HEK293 (cell line): ENCODE measurements around the gene SLC25A19.

Source experiments
- ATF2 ChIP-seq: fragments of 450-650 bp; formaldehyde crosslinking; IDR thresholded peaks from 2 replicates; pipeline ENCODE4 v1.5.1; 2016; ENCODE audit warnings: missing biosample characterization, missing genetic modification characterization, low read depth
- CTCF ChIP-seq: fragments of 450-650 bp; formaldehyde crosslinking; IDR thresholded peaks from 2 replicates; pipeline ENCODE4 v1.5.1; 2016; ENCODE audit warnings: missing biosample characterization, missing genetic modification characterization
- IKZF3 ChIP-seq: fragments of 450-650 bp; IDR thresholded peaks from 2 replicates; pipeline ENCODE4 v1.5.0; 2018; ENCODE audit warnings: missing biosample characterization, mild to moderate bottlenecking, missing genetic modification characterization, moderate library complexity
- MEIS1 ChIP-seq: sonication (generic); formaldehyde crosslinking; IDR thresholded peaks from 2 replicates; pipeline ENCODE4 v1.8.1; 2022; ENCODE audit warnings: missing genetic modification reagents, mild to moderate bottlenecking, borderline replicate concordance
- MZF1 ChIP-seq: fragments of 450-650 bp; formaldehyde crosslinking; IDR thresholded peaks from 2 replicates; pipeline ENCODE4 v1.5.1; 2017; ENCODE audit warnings: missing biosample characterization, missing genetic modification characterization, borderline replicate concordance
- SETDB1 ChIP-seq: IDR thresholded peaks from one replicate; pipeline ENCODE4 v1.6.1; 2017; ENCODE audit warnings: mild to moderate bottlenecking, low read length, moderate library complexity, mixed read lengths; ENCODE audit not compliant: insufficient read length
- ZBTB1 ChIP-seq: fragments of 450-650 bp; formaldehyde crosslinking; IDR thresholded peaks from 2 replicates; pipeline ENCODE4 v1.5.1; 2016; ENCODE audit warnings: missing biosample characterization, missing genetic modification characterization
- ZNF138 ChIP-seq: fragments of 450-650 bp; formaldehyde crosslinking; IDR thresholded peaks from 2 replicates; pipeline ENCODE4 v1.5.1; 2016; ENCODE audit warnings: missing biosample characterization, missing genetic modification characterization, borderline replicate concordance
- ZNF184 ChIP-seq: fragments of 450-650 bp; IDR thresholded peaks from 2 replicates; pipeline ENCODE4 v1.5.1; 2018; ENCODE audit warnings: missing biosample characterization, mild to moderate bottlenecking, missing genetic modification characterization
- ZNF24 ChIP-seq: fragments of 450-650 bp; formaldehyde crosslinking; IDR thresholded peaks from 2 replicates; pipeline ENCODE4 v1.5.1; 2016; ENCODE audit warnings: missing biosample characterization, missing genetic modification characterization
- ZNF37A ChIP-seq: fragments of 450-650 bp; IDR thresholded peaks from 2 replicates; pipeline ENCODE4 v1.5.1; 2018; ENCODE audit warnings: missing biosample characterization, missing genetic modification characterization
- ZNF549 ChIP-seq: fragments of 450-650 bp; IDR thresholded peaks from 2 replicates; pipeline ENCODE4 v1.5.1; 2018; ENCODE audit warnings: missing biosample characterization, missing genetic modification characterization, mild to moderate bottlenecking, inconsistent platforms, moderate library complexity
- ZNF626 ChIP-seq: fragments of 450-650 bp; sonication (Bioruptor Pico); formaldehyde crosslinking; IDR thresholded peaks from 2 replicates; pipeline ENCODE4 v1.5.1; 2018; ENCODE audit warnings: missing biosample characterization, missing genetic modification characterization, inconsistent platforms

GRCh38 chr17:75270966-75271232, 18.3 kb downstream of the SLC25A19 start, which contains the start of gene MIF4GD:
- TF ChIP-seq CTCF (tag by site-specific recombination) = no peak
- TF ChIP-seq ZNF24 (tag by site-specific recombination) = no peak
- no peak; the same call in none of the 2 replicates for TF ChIP-seq ZNF37A
- no peak for TF ChIP-seq MZF1 (tag by site-specific recombination)
- no peak for TF ChIP-seq ZNF626 (tag by site-specific recombination)
- no peak for TF ChIP-seq ATF2
- no peak; the same call in 1 of the 2 replicates for TF ChIP-seq IKZF3 (tag by site-specific recombination)
- no peak for TF ChIP-seq ZNF549 (tag by site-specific recombination)
- no peak for TF ChIP-seq SETDB1
- no peak for TF ChIP-seq ZNF138 (tag by site-specific recombination)
- TF ChIP-seq MEIS1 (CRISPR knock-in tag) = no peak
- TF ChIP-seq ZBTB1 = no peak
- no peak for TF ChIP-seq ZNF184
